GM12873 (cell line): ENCODE data around the gene CYP2C8.

Source experiments
- CTCF ChIP-seq: IDR thresholded peaks from 2 replicates; pipeline ENCODE4 v1.5.1; 2012; ENCODE audit warnings: low read depth, mild to moderate bottlenecking, moderate library complexity, low read length, control low read depth; ENCODE audit not compliant: insufficient read depth; ENCODE audit errors: missing control alignments

CYP2C8 gene

DNA sequence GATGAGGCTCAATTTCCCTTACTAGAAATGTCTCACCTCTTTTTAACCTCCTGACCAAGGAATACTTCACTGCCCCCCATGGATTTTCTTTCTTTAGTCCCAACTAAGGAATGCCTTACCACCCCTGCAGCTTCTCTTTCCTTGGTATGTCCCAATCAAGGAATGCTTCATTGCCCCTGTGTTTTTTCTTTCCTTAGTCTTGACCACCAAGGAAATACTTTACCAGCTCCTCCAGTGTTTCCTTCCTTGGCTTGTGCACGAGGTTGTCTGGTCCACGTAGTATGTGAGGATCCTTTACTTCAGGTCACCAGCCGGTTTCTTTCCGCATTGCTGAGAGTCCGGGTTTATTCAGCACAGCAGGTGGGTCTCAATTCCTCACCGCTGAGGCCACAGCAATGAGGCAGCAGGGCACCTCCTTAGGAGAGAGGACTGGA lies 71.5 kb downstream of the CYP2C8 start:
- no peak for TF ChIP-seq CTCF

GRCh38 chr10:94992811-94993210 lies 76.5 kb downstream of the CYP2C8 start:
- no peak for TF ChIP-seq CTCF

DNA sequence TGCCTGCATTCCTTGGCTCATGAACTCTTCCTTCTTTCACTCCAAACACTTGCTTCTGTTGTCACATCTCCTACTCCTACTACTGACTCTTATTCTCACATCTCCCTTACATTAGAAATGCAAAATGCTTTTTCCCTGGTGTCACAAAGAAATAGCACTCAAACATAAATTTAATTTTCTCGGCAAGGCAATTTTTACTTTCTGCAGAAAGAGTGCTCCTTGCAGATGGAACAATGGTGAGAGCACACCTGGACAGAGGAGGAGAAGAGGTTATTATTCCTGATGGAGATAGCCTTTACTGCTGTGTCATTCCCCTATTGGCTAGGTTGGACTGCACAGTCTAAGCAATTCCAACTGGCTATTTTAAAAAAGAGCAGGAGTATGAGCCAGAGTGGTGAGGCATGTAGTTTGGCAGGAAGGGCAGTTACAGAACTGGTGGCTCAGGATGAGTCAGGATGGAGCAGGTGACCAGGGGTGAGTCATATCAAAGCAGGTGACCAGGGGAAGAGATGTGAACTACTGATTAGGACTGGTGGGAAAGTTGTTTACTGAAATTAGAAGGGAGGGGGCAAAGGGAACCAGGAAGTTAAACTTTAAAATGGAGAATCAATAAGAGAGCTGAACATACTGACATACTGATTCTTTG lies 77.9 kb downstream of the CYP2C8 start:
- no peak for TF ChIP-seq CTCF

- TF ChIP-seq CTCF, result no peak
Measured at GRCh38 chr10:94989192-94989591, 80.1 kb downstream of the CYP2C8 start.
